ENCODE data around the gene PRKCZ.

The PRKCZ gene

GRCh38 chr1:2046953-2047748, 3.1 kb upstream of the PRKCZ start:
- no peak for DNase-seq

- no peak for DNase-seq
Measured at GRCh38 chr1:2047749-2048729, 2.2 kb upstream of the PRKCZ start.

GRCh38 chr1:2049225-2049717, 940 bp upstream of the PRKCZ start:
- DNase-seq, result no peak

GRCh38 chr1:2050461-2050792, 216 bp downstream of the PRKCZ start:
- DNase-seq, result no peak

GRCh38 chr1:2050793-2051682, 827 bp downstream of the PRKCZ start:
- peak in 1 of 2 donors; percentile 28 for DNase-seq

- DNase-seq, result no peak
Measured at GRCh38 chr1:2052054-2052679, 2.0 kb downstream of the PRKCZ start.

- DNase-seq, result no peak
Measured at GRCh38 chr1:2052756-2053155, 2.5 kb downstream of the PRKCZ start.

- no peak for DNase-seq
Measured at GRCh38 chr1:2053217-2053616, 3.0 kb downstream of the PRKCZ start.

GRCh38 chr1:2053784-2054376, 3.7 kb downstream of the PRKCZ start:
- no peak for DNase-seq

GRCh38 chr1:2054560-2054959, 4.3 kb downstream of the PRKCZ start:
- no peak for DNase-seq

GRCh38 chr1:2055911-2056575, 5.8 kb downstream of the PRKCZ start:
- DNase-seq, result no peak

GRCh38 chr1:2056955-2057590, 6.9 kb downstream of the PRKCZ start:
- no peak for DNase-seq

GRCh38 chr1:2059290-2059953, 9.2 kb downstream of the PRKCZ start:
- no peak for DNase-seq

- no peak for DNase-seq
Measured at GRCh38 chr1:2060072-2060471, 9.9 kb downstream of the PRKCZ start.

- no peak for DNase-seq
Measured at GRCh38 chr1:2060535-2060934, 10.3 kb downstream of the PRKCZ start.

- no peak for DNase-seq
Measured at GRCh38 chr1:2061065-2061778, 11.0 kb downstream of the PRKCZ start.

- DNase-seq, result no peak
Measured at GRCh38 chr1:2065699-2066098, 15.5 kb downstream of the PRKCZ start.

GRCh38 chr1:2067393-2067792, 17.2 kb downstream of the PRKCZ start:
- DNase-seq, result no peak

- no peak for DNase-seq
Measured at GRCh38 chr1:2067981-2068380, 17.8 kb downstream of the PRKCZ start.

- DNase-seq, result no peak
Measured at GRCh38 chr1:2068951-2069350, 18.7 kb downstream of the PRKCZ start.
